Activated naive CD4-positive, alpha-beta T cell treated with Interleukin-2 at 50 U/mL for 16 hours (primary cell): Measurements from ENCODE around the gene CDK19.
A peak's percentile ranks its signal among the peaks of the same experiment; 100 is the strongest.

ENCODE experiments used
- DNase-seq: peaks from one replicate; pipeline ENCODE4 v3.0.0-alpha.2; 2020

CDK19 gene

GRCh38 chr6:110693994-110694393 lies 121.3 kb downstream of the CDK19 start:
- DNase-seq: no peak

GRCh38 chr6:110693296-110693695 lies 122.0 kb downstream of the CDK19 start:
- DNase-seq: no peak

DNA sequence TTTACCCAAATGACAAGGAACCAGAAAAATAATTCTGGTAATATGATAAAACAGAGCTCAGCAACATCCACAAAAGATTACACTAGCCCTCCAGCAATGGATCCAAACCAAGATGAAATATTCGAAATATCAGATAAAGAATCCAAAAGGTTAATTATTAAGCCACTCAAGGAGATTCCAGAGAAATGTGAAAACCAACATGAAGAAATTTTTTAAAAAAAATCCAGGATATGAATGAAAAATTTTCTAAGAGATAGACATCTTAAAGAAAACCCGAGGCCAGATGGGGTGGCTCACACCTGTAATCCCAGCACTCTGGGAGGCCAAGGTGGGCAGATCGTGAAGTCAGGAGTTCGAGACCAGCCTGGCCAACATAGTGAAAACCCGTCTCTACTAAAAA lies 124.4 kb downstream of the CDK19 start:
- DNase-seq: no peak

- DNase-seq: no peak
Observed at GRCh38 chr6:110690106-110690654, 125.1 kb downstream of the CDK19 start.

GRCh38 chr6:110689275-110689935 lies 125.9 kb downstream of the CDK19 start:
- DNase-seq: no peak

DNA sequence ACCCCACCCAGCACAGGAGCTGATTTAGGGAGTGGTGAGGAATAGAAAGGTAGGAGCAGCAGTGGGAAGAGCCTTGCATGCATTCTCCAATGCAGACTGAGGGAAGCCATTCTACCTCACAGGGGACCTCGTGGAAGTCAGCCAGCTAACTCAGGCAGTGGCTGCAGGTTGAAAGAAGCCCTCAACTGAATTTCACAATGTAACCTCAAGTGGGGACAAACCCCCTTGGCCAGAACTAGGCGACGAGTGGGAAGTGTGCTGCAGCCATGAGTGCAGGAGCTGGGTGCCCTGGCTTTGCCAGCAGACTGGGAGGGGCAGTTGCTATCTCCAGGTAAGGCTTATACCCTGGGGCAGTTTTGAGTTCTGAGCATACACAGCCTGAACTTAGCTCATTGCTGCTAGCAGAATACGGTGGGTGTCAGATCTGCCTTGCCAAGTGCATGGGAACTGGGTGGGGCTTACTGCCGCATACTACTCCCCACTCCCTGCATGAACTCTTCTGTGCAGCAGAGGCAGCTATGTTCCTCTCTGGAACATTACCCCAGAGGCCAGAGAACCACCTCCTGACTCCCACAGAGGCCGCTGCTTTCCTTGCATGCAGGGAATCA lies 126.5 kb downstream of the CDK19 start:
- DNase-seq: no peak

GRCh38 chr6:110687326-110687725 lies 127.9 kb downstream of the CDK19 start:
- no peak for DNase-seq

GRCh38 chr6:110683241-110683640 lies 132.0 kb downstream of the CDK19 start:
- DNase-seq: no peak

DNA sequence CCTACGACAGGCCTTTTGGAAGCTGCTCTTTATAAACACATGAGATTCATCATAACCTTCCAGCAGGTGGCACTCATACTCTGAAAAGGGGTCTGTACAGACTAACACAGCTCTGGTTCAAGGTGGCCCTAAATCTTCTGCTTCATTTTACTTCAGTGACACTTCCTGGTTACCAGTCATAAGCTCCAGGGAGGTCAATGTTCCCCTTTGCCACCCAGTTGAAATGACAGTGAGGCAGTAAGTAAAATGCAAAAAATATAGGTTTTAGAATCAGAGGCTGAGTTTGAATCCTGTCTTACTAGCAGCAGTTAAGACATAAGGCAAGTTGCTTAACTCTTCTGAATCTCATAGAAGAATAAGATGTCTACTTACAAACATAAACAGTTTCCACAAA lies 132.8 kb downstream of the CDK19 start:
- peak; percentile 43 for DNase-seq

- DNase-seq: no peak
Observed at GRCh38 chr6:110681543-110682459, 133.5 kb downstream of the CDK19 start.

DNA sequence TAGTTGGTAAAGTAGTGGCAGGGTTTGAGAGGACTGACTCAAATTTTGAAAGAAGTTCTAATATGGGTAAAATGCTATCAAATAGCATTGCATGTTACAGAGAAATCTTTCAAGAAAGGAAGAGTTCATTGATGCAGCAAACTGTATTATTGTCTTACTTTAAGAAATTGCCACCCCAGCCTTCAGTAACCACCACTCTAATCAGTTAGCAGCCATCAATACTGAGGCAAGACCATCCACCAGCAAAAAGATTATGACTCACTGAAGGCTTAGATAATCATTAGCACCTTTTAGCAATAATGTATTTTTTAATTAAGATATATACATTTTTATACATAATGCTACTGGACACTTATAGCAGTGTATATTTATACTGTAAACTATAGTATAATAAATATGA lies 138.9 kb downstream of the CDK19 start:
- DNase-seq: no peak

GRCh38 chr6:110674096-110674495 lies 141.2 kb downstream of the CDK19 start:
- no peak for DNase-seq

GRCh38 chr6:110672122-110672521 lies 143.1 kb downstream of the CDK19 start:
- DNase-seq: no peak

- no peak for DNase-seq
Observed at GRCh38 chr6:110671447-110671846, 143.8 kb downstream of the CDK19 start.

DNA sequence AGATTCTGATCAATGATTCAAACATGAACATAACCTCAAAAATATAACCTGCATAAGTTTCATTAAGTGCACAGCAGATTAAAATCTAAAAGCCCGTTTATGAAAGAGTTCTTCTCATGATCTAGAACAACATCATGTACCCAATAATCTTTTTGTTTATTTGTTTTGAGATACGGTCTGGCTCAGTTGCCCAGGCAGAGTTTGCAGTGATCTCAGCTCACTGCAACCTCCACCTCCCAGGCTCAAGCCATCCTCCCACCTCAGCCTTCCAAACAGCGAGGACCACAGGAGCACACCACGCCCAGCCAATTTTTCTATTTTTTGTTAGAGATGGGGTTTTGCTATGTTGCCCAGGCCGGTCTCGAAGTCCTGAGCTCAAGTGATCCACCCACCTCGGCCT lies 149.7 kb downstream of the CDK19 start:
- DNase-seq: no peak

GRCh38 chr6:110664933-110665332 lies 150.3 kb downstream of the CDK19 start:
- DNase-seq: no peak

GRCh38 chr6:110662490-110663211 lies 152.6 kb downstream of the CDK19 start:
- DNase-seq: no peak

DNA sequence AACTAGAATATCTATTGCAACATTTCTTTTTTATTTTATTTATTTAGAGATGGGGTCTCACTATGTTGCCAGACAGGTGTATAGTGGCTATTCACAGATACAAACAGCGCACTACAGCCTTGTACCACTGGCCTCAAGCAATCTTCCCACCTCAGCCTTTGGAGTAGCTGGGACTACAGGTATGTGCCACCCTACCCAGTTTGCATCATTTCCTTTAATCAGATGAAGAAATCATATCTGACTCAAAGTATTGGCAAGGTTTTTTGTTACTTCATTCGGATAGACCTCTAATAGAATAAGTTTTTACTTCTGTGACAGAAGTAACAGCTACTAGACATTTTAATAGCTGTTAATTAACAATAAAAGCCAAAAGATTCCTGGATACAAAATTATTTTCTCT lies 153.9 kb downstream of the CDK19 start:
- no peak for DNase-seq

GRCh38 chr6:110660066-110660655 lies 155.1 kb downstream of the CDK19 start:
- no peak for DNase-seq

GRCh38 chr6:110658631-110659211 lies 156.5 kb downstream of the CDK19 start:
- no peak for DNase-seq

DNA sequence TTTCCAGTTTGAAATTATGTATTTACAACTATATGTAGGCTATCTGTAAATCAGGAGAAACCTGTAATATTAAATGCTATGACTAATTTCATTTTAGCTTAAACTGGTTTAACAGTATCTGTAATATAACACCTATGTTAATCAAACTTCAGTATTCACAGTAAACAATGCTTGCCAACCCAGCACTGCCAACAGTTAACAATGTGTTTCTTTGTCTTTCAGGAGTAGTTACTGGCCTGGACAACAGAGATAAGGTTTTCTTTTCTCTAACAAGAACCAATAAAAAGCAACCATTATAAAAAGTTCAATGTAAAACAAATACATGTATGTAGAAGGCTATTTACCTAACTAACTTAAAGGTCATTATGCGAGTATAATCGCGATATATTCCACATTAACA lies 158.8 kb downstream of the CDK19 start:
- no peak for DNase-seq

DNA sequence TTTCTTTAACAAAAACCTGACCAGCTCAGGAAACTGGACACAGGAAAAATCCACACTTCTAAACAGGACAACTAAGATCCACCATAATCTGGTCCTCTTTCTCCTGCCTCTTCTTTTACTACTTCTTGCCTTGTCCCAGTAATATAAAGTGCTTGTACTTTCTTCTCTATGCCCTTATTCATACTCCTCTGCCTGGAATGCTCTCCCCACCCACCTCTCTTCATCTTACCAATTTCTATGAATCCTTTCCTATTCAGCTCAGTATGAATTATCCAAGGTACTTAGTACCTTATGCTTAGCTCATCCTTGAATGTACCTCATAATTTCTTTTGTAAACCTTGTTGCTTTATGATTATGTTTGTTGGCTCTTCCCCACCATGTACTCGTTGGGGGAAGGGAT lies 159.4 kb downstream of the CDK19 start:
- DNase-seq: no peak
